GM12892 (cell line): ENCODE measurements around the gene MYH9.

Experiments
- DNase-seq: peaks from one replicate; pipeline ENCODE4 v3.0.0; 2011; ENCODE audit not compliant: insufficient read length
- FAIRE-seq: peaks from 2 replicates; lab custom pipeline; 2011; peaks lifted over from hg19 to GRCh38; lab: Jason Lieb, UNC
- POLR2A ChIP-seq: IDR thresholded peaks from 2 replicates; pipeline ENCODE4 v1.6.1; 2011; ENCODE audit warnings: low read depth, low read length, control low read depth
- POLR2AphosphoS5 ChIP-seq: IDR thresholded peaks from 2 replicates; pipeline ENCODE4 v1.6.1; 2011; ENCODE audit warnings: low read depth, low read length, control low read depth
- TAF1 ChIP-seq: IDR thresholded peaks from 2 replicates; pipeline ENCODE4 v1.6.1; 2011; ENCODE audit warnings: low read depth, mild to moderate bottlenecking, control low read depth, low read length, borderline replicate concordance

Gene MYH9

DNA sequence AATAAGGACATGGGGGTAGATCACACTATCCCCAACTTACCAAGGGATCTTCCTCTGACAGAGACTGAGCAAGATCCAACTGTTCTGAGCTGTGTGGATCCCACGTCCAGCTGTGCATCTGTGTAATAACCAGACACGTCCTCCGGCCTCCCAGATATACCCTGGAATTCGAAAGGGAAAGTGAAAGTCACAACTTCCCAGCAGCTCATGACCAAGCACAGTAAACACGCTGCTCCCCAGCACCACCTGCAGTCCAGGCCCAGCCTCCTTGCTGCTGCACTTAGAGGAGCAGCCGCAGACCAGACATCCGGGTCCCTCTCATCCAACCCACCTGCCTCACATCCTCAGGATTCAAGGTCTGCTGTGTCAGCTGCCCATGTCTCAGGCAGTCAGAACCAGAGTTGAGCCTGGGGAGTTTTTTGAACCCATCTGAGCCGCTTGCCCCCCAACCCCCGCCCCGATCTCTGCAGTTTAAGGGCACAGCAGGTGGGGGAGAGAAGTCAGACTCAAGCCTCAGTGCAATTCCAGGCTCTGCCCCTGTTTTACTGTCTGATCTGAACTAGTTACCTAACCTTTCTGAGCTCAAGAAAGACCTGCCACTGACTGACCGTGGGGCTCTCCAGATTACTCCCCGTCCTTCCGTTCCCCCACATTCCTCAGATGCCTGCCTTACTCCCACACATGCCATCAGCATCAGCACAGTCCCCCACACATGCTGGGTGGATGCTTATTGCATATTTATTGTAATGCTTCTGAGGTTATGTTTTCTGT lies 148.2 kb downstream of the MYH9 start, which contains the start of gene APOL2:
Gene APOL2 (minus strand): TSS at position 127 of the 771 bp plus-strand sequence. CDS start 6,365 bp downstream, outside the sequence.
- DNase-seq = peak; percentile 67
- 0 out of 2 replicates have a peak, but pooled peaks have one; percentile 34 for TF ChIP-seq TAF1
- peak; percentile 67; the same call in 1 of the 2 replicates for TF ChIP-seq POLR2A
- TF ChIP-seq POLR2AphosphoS5 = peak; percentile 54; the same call in 1 of the 2 replicates
- peak; percentile 96 for FAIRE-seq

DNA sequence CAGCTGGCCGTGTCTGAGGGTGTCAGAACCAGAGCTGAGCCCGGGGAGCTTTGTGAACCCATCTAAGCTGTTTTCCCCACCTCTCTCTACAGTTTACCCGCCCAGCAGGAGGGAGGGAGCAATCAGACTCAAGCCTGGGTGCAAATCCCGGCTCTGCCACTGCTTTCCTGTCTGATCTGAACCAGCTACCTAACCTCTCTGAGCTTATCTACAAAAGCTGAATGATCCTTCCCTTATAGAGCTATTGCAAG lies 148.7 kb downstream of the MYH9 start:
- FAIRE-seq (no peak), DNase-seq (no peak)
- no peak for TF ChIP-seq TAF1
- no peak for TF ChIP-seq POLR2AphosphoS5
- TF ChIP-seq POLR2A = no peak

DNA sequence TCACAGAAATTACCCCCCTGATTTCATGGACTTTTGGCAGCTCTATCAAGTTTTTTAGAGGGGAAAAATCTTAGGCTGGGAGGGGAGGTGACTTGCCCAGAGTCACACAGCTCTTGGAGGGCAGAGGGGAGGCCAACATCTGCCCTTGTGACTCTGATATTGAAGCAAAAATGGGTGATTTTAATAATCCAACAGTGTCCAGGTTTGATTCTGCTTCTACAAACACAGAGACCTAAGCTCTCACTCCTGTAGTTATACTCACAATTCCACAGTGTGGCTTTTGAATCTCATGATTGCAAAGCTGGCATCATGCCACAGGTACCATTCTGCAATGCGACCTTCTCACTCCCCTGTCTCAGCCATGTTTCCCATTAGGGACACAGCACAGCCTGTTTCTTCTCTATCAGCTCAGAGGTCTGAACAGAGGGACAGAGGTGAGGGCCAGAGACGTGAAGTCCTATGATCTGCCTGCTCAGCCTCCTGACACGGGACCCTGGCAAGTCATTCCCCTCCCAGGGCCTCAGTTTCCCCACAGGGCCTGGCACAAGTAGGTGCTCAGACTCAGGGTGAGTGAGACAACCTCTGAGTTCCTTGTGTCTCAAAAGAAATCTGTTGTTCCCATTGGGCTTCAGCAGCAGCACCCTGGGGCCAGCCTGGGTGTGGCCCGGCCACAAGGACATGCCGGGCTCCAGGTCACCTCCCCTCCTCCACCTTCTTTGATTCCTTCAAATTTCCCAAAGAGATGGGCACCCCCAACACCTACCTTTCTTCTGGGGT lies 149.2 kb downstream of the MYH9 start:
- TF ChIP-seq POLR2AphosphoS5 (no peak), TAF1 (no peak), POLR2A (no peak)
- DNase-seq (no peak), FAIRE-seq (peak; percentile 79)

DNA sequence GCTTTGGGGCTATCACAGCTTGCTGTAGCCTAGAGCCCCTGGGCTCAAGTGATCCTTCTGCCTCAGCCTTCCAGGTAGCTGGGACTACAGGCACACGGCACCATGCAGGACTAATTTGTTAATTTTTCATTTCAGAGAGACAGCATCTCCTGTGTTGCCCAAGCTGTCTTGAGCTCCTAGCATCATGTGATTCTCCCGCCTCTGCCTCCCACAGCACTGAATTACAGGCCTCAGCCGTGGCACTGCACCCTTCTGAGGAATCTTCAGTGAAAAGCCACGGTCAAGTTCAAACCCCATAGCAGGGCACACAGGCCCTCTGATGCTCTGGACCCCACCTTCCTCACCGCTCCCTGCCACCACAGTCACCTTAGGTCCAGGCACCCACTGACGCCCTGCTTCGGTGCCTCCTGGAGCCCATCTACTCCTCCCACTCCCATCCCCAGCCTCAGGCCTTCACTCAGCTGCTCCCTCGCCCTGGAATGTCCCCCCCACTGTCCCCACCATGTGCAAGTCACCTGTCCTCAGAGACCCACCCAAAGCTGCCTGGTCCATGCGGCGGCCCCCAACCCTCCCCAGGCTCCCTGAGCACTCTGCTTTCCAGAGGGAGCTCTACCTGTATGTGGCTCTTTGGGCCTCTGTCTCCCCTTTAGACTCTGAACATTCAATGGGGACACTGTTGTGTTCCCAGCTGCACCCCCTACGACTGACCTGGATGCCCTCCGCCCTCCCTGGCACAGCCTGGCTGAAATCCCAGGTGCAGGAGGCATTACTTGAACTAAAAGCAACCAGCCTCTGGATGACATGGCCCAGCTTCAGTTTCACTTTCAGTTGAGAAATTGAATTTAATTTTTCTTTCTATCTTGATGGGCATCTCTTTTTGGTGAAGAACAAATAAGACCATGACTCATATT lies 150.1 kb downstream of the MYH9 start:
- no peak for TF ChIP-seq POLR2AphosphoS5
- TF ChIP-seq POLR2A = no peak
- TF ChIP-seq TAF1 = no peak
- DNase-seq (peak; percentile 41), FAIRE-seq (peak; percentile 46)

DNA sequence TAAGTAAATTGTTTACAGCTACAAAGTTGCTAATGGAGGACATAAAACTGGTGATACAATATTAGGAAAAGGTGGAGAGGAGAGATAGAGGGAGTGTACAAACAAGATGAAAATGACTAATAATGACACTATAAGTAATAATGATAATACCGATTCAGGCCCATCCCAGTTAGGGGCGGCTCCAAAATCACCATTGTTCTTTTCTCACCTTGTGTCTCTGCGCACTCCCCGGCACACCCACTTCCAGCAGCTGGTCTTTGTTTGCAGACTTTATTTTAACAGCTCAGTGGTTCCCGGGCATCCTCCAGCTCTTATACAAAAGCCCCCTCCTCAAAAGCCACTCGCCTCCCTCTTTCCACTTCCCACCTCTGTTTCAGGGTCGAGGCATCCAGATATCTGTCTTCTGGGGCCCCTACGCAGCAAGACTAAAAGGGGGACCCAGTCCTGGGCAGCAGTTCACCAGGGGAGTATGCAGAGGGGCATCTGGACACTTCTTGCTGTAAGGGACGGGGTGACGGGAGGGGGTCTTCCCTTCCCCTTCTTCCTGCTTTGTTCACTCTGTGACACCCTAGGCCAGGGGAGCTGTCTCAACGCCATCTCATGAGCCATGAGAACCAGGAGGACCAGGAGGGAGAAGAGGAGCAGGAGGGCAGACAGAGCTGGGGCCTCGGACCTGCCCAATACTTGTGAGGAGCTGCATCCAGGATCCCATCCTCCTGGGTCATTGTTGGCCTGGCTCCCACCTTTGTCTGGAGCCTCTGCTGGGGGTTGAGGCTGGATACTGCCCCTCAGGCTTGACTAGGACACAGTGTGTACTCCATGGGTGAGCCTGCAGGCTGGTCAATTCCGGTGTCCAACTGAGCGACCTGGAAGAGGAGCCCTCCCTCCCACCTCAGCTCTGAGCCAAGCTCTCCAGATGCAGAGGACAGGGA lies 151.1 kb downstream of the MYH9 start:
- no peak for FAIRE-seq
- DNase-seq = no peak
- TF ChIP-seq TAF1 (no peak), POLR2AphosphoS5 (no peak)

DNA sequence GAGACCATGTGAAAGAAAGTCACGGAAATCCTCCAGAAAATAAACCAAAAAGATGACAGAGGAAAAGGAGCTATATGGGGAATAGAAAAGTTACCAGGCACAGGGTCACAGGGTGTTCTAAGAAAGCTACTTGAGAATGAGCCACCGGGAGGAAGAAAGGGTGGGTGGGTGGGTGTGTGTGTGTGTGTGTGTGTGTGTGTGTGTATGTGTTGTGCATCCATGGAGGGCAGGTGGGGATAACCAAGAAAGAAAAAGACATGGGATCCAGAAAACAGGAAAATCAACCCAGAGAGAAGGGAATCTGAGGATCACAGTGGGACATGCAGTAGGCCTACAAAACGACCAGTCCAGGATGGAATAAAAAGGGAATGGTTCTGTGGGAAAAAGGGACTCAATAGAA lies 152.2 kb downstream of the MYH9 start:
- no peak for TF ChIP-seq POLR2AphosphoS5
- TF ChIP-seq POLR2A = no peak
- TF ChIP-seq TAF1 = no peak
- FAIRE-seq = no peak
- no peak for DNase-seq

DNA sequence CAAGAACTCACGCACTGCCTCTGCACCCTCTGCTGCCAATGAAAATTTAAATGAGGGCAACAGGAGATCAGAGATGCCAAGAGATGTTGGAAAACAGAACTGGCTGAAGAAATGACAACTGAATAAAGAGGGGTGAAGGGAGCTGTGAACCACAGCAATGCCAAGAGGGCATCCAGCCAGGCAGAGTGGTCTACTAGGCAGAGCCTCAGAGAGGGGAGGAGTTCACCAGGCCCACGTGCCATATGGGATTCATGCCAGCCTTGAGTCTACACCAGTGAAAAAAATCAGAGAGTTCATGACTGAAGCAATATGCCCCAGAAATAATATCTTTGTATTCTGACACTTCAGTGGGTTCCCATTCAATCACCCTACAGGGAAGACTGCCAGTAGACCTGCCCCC lies 152.8 kb downstream of the MYH9 start:
- TF ChIP-seq TAF1 = no peak
- no peak for TF ChIP-seq POLR2AphosphoS5
- no peak for TF ChIP-seq POLR2A
- DNase-seq (no peak), FAIRE-seq (peak; percentile 24)

DNA sequence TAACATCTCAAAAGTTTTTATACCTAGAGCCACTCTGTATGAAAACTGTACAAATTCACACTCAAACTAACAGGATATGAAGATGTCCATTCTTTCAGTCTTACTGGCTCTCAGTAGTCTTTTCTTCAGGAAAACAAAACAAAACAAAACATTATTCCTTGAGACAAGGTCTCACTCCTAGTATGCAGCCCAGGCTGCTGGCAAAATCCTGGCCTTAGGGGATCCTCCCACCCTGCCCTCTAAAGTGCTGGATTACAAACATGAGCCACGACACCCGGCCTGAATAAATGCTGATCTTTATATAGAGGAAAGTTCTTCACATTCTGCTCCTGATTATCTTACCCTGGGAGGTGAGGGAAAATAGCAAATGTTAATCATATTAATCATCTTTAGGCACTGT lies 153.6 kb downstream of the MYH9 start:
- no peak for DNase-seq
- FAIRE-seq = peak; percentile 81
- no peak for TF ChIP-seq POLR2A

DNA sequence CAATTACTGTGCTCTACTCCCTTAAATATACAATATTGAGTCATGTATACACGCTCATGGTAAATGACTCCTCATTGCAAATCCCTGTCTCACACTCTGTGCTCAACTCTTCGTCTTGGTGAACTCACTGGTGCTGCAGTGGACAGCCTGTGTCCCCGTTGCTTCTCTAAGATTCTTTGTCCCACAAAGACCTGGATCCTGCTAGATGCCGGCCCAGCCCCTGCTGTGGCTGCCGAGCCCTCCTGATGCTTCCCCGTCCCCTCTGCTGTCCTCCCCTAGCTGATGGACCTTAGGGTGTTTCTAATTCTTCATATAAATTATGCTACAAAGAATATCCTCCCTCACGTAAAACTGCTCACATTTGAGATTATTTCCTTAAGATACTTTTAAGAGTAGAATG lies 154.0 kb downstream of the MYH9 start:
- no peak for FAIRE-seq
- DNase-seq = no peak
- TF ChIP-seq TAF1 (no peak), POLR2AphosphoS5 (no peak), POLR2A (no peak)

DNA sequence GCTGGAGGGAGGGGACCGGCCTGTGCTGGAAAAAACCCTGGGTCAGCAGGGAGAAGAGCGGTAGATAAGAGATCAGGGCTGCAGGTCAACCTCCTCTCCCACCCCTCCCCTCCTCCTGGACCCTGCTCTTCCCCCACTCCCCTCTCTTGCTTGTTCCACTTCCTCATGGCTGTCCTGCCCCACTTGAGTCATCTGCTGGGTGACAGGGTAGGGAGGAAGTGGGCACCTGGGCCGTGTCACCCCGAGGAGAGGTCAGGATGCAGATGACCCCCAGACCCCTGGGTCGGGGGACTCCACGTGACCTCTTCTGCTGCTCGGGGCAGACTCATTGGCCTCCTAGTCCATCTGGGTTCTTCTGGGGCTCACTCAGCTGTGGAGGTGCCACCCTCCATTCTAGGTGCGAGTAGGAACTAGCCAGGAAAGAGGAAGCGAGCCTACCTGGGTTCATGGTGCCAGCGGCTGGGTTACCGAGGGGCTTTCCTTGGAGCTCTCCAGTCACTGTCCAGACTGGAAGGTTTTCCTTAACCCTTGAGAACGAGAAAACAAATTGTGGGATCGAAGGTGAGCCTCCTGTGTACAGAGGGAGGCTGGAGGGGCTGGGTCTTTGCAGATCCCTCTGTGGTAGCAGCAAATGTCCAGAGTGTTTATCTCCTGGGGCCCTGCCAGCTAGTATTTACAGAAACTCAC lies 154.9 kb downstream of the MYH9 start:
- DNase-seq (no peak), FAIRE-seq (no peak)
- TF ChIP-seq POLR2A (no peak), TAF1 (no peak), POLR2AphosphoS5 (no peak)
